Activated CD8-positive, alpha-beta memory T cell treated with anti-CD3 and anti-CD28 coated beads, Interleukin-2, amount 10 ng/mL, durations not matched to agents 7 days and 5 days (primary cell): ENCODE measurements around the gene GABRQ. TPM values are rescaled to one million over a fixed set of nuclear protein-coding genes. Genes with fewer than 3 reads are reported as not detected.
"Not testable (repeated sequence)": the region's sequence is repeated elsewhere in the genome, so short reads cannot be mapped to it uniquely, and the experiment has no call there.

Experiments
- ATAC-seq: fragments of 150-1000 bp; cut with Tn5 transposase; one replicate; pipeline ENCODE4 v1.10.0; 2021; ENCODE audit warnings: moderate library complexity
- CTCF ChIA-PET: fragments of 350-600 bp; sonication (Branson Sonifier 250); formaldehyde crosslinking; loops from one replicate; lab custom pipeline; 2021; ENCODE audit warnings: antibody characterized with exemption; lab: Charles Lee
- DNase-seq: peaks from one replicate; pipeline ENCODE4 v3.0.0-alpha.2; 2020
- H3K27ac Mint-ChIP-seq: one replicate; pipeline ENCODE4 v1.8.0; 2021; ENCODE audit warnings: mild to moderate bottlenecking, mixed read lengths
- H3K27me3 Mint-ChIP-seq: one replicate; pipeline ENCODE4 v1.8.0; 2021; ENCODE audit warnings: mixed read lengths
- H3K36me3 Mint-ChIP-seq: one replicate; pipeline ENCODE4 v1.8.0; 2021; ENCODE audit warnings: mild to moderate bottlenecking, mixed read lengths
- H3K4me1 Mint-ChIP-seq: one replicate; pipeline ENCODE4 v1.8.0; 2021; ENCODE audit warnings: mixed read lengths
- H3K4me3 Mint-ChIP-seq: one replicate; pipeline ENCODE4 v1.8.0; 2021; ENCODE audit warnings: mild to moderate bottlenecking, moderate library complexity, mixed read lengths
- H3K9me3 Mint-ChIP-seq: one replicate; pipeline ENCODE4 v1.8.0; 2022; ENCODE audit warnings: low read depth, mixed read lengths
- total RNA-seq, 2 experiments: library from RNA; stranded (reverse); gene quantifications; one replicate each; pipeline ENCODE4 v1.2.3, GENCODE V29; 2021

The GABRQ gene
- total RNA-seq, 2 experiments from 2014 or later: not detected

- DNase-seq, ATAC-seq, CTCF ChIA-PET, H3K9me3 Mint-ChIP-seq, H3K27me3 Mint-ChIP-seq, H3K4me3 Mint-ChIP-seq, H3K27ac Mint-ChIP-seq, H3K4me1 Mint-ChIP-seq, H3K36me3 Mint-ChIP-seq: not testable (repeated sequence)
Observed at GRCh38 chrX:152700390-152700789, 62.7 kb downstream of the GABRQ start.

DNA sequence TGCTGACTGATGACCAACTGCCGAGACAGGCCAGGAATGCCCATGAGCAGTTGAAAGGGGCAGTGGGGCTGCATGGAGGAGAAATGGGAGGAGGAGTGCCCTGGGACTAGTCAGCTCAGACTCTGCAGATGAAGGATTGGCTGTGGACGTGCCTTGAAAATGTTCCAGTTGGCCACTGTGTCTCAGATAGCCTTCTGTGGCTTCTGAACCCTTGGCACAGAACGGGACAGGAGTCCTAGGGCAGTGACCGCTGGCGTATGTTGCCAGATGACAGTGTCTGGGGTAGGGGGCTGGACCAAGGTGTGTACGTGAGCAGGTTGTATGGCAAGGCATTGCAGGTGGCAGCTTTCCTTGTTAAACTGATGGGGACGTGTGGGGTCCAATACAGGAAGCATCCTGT lies 68.8 kb downstream of the GABRQ start:
- H3K4me3 Mint-ChIP-seq, CTCF ChIA-PET, ATAC-seq, H3K4me1 Mint-ChIP-seq, H3K27ac Mint-ChIP-seq, H3K36me3 Mint-ChIP-seq, DNase-seq, H3K27me3 Mint-ChIP-seq, H3K9me3 Mint-ChIP-seq: not testable (repeated sequence)

Other genes starting within 250 kb of the GABRQ start
- not detected for gene GABRA3, start 186.6 kb upstream of the GABRQ start, total RNA-seq
- not detected for gene MAGEA3, start 60.9 kb downstream of the GABRQ start, total RNA-seq
- gene CSAG2, start 71.4 kb downstream of the GABRQ start, total RNA-seq: 1 to 10 TPM in 1 of 2 experiments, under 1 TPM in 1; 0.47 to 2.7 TPM
- not detected for gene MAGEA2B, start 76.7 kb downstream of the GABRQ start, total RNA-seq
- not detected for gene CSAG1, start 95.8 kb downstream of the GABRQ start, total RNA-seq
- not detected for gene MAGEA12, start 95.9 kb downstream of the GABRQ start, total RNA-seq
- not detected for gene MAGEA2, start 115.9 kb downstream of the GABRQ start, total RNA-seq
- gene CSAG3, start 121.3 kb downstream of the GABRQ start, total RNA-seq: 1 to 10 TPM; 1.4 to 1.8 TPM
- not detected for gene MAGEA6, start 131.8 kb downstream of the GABRQ start, total RNA-seq
- gene CETN2, start 192.9 kb downstream of the GABRQ start, total RNA-seq: 1 to 10 TPM; 5.9 to 8.7 TPM
- 10 to 100 TPM; 16.3 to 24.8 TPM for gene NSDHL, start 193.2 kb downstream of the GABRQ start, total RNA-seq